Tongue (tissue), 2 donors: ENCODE results near the gene RIGI. TPM values are rescaled to one million over a fixed set of nuclear protein-coding genes. Genes with fewer than 3 reads are reported as not detected.
"Not testable (repeated sequence)": the region's sequence is repeated elsewhere in the genome, so short reads cannot be mapped to it uniquely, and the experiment has no call there.

Experiments used
- DNase-seq: peaks from one replicate; pipeline ENCODE4 v3.0.0-alpha.2; 2015
- total RNA-seq: library from RNA; depleted of rRNA; stranded (reverse); fragments of >200 nt; gene quantifications from one replicate; pipeline ENCODE4 v1.2.3, GENCODE V29; 2014

The RIGI gene
- 8.5 TPM for total RNA-seq

- DNase-seq = peak; percentile 94
Observed at GRCh38 chr9:32526041-32526706, at the start of gene RIGI. RIGI (minus strand) TSS chr9:32526196; CDS start chr9:32526166, 30 bp downstream.

GRCh38 chr9:32574858-32575257 lies 48.9 kb upstream of the RIGI start:
- no peak for DNase-seq

- no peak for DNase-seq
Observed at GRCh38 chr9:32573821-32574220, 47.8 kb upstream of the RIGI start.

GRCh38 chr9:32572900-32573523 lies 47.0 kb upstream of the RIGI start, which contains the start of gene NDUFB6:
NDUFB6 (minus strand) TSS chr9:32573159; CDS start chr9:32573060, 99 bp downstream.
- peak; percentile 97 for DNase-seq

GRCh38 chr9:32571969-32572899 lies 46.2 kb upstream of the RIGI start:
- DNase-seq = peak; percentile 73

- no peak for DNase-seq
Observed at GRCh38 chr9:32570262-32570661, 44.3 kb upstream of the RIGI start.

- DNase-seq = no peak
Observed at GRCh38 chr9:32566770-32567169, 40.8 kb upstream of the RIGI start.

GRCh38 chr9:32565967-32566366 lies 40.0 kb upstream of the RIGI start:
- DNase-seq = no peak

- no peak for DNase-seq
Observed at GRCh38 chr9:32558408-32558934, 32.5 kb upstream of the RIGI start.

GRCh38 chr9:32554591-32554990 lies 28.6 kb upstream of the RIGI start:
- DNase-seq = no peak

- no peak for DNase-seq
Observed at GRCh38 chr9:32554107-32554506, 28.1 kb upstream of the RIGI start.

- DNase-seq = peak; percentile 97
Observed at GRCh38 chr9:32552172-32552872, 26.3 kb upstream of the RIGI start, which contains the start of the genes SMIM27 and TOPORS. SMIM27 (plus strand) TSS chr9:32552327; CDS start chr9:32552435, 108 bp downstream. TOPORS (minus strand) TSS chr9:32552586; CDS start chr9:32552436, 150 bp downstream.

GRCh38 chr9:32551276-32552051 lies 25.5 kb upstream of the RIGI start:
- peak; percentile 56 for DNase-seq

GRCh38 chr9:32550562-32551275 lies 24.7 kb upstream of the RIGI start:
- DNase-seq = peak; percentile 99

- peak; percentile 51 for DNase-seq
Observed at GRCh38 chr9:32550150-32550561, 24.2 kb upstream of the RIGI start.

GRCh38 chr9:32548213-32548612 lies 22.2 kb upstream of the RIGI start:
- DNase-seq = not testable (repeated sequence)

- no peak for DNase-seq
Observed at GRCh38 chr9:32545884-32546283, 19.9 kb upstream of the RIGI start.

- no peak for DNase-seq
Observed at GRCh38 chr9:32543047-32543446, 17.1 kb upstream of the RIGI start.

- no peak for DNase-seq
Observed at GRCh38 chr9:32533816-32534215, 7.8 kb upstream of the RIGI start.

GRCh38 chr9:32533336-32533735 lies 7.3 kb upstream of the RIGI start:
- no peak for DNase-seq
